Measurements from ENCODE around the gene CSF2.
"Not testable (repeated sequence)": the region's sequence is repeated elsewhere in the genome, so short reads cannot be mapped to it uniquely, and the experiment has no call there.

The CSF2 gene

GRCh38 chr5:132087176-132087575, 13.6 kb downstream of the CSF2 start:
- no peak for DNase-seq (ENCODE audit: low read depth in 2 of 2)

- no peak for DNase-seq (ENCODE audit: low read depth in 2 of 2)
These were observed 14.1 kb downstream of the CSF2 start for GRCh38 chr5:132087661-132088060.

- no peak for DNase-seq (ENCODE audit: low read depth in 2 of 2)
These were observed 15.8 kb downstream of the CSF2 start for GRCh38 chr5:132089363-132089762.

GRCh38 chr5:132090107-132090506, 16.5 kb downstream of the CSF2 start:
- DNase-seq (ENCODE audit: low read depth in 2 of 2), result no peak

GRCh38 chr5:132093271-132093670, 19.7 kb downstream of the CSF2 start:
- DNase-seq (ENCODE audit: low read depth in 2 of 2), result no peak

- DNase-seq (ENCODE audit: low read depth in 2 of 2), result no peak
These were observed 20.9 kb downstream of the CSF2 start for GRCh38 chr5:132094393-132095076.

- no peak for DNase-seq (ENCODE audit: low read depth in 2 of 2)
These were observed 21.5 kb downstream of the CSF2 start for GRCh38 chr5:132095077-132095410.

GRCh38 chr5:132095424-132095972, 21.9 kb downstream of the CSF2 start:
- DNase-seq (ENCODE audit: low read depth in 2 of 2), result no peak

- DNase-seq (ENCODE audit: low read depth in 2 of 2), result no peak
These were observed 23.3 kb downstream of the CSF2 start for GRCh38 chr5:132096904-132097303.

- DNase-seq (ENCODE audit: low read depth in 2 of 2), result no peak
These were observed 24.6 kb downstream of the CSF2 start for GRCh38 chr5:132098151-132098594.

GRCh38 chr5:132098621-132099020, 25.0 kb downstream of the CSF2 start:
- no peak for DNase-seq (ENCODE audit: low read depth in 2 of 2)

- peak; percentile 49 to 66 for DNase-seq (ENCODE audit: low read depth in 2 of 2)
These were observed 25.6 kb downstream of the CSF2 start for GRCh38 chr5:132099076-132099748.

- DNase-seq (ENCODE audit: low read depth in 2 of 2), result no peak
These were observed 26.3 kb downstream of the CSF2 start for GRCh38 chr5:132099905-132100304.

GRCh38 chr5:132100672-132101261, 27.2 kb downstream of the CSF2 start:
- no peak for DNase-seq (ENCODE audit: low read depth in 2 of 2)

- DNase-seq (ENCODE audit: low read depth in 2 of 2), result no peak
These were observed 27.8 kb downstream of the CSF2 start for GRCh38 chr5:132101385-132101880.

GRCh38 chr5:132102101-132102701, 28.6 kb downstream of the CSF2 start:
- DNase-seq (ENCODE audit: low read depth in 2 of 2), result no peak

GRCh38 chr5:132102944-132103331, 29.3 kb downstream of the CSF2 start:
- no peak for DNase-seq (ENCODE audit: low read depth in 2 of 2)

- DNase-seq (ENCODE audit: low read depth in 2 of 2), result peak; percentile 48 to 74
These were observed 29.9 kb downstream of the CSF2 start for GRCh38 chr5:132103332-132103951.

- DNase-seq (ENCODE audit: low read depth in 2 of 2), result no peak
These were observed 30.4 kb downstream of the CSF2 start for GRCh38 chr5:132103969-132104391.

- DNase-seq (ENCODE audit: low read depth in 2 of 2), result no peak
These were observed 31.0 kb downstream of the CSF2 start for GRCh38 chr5:132104556-132104955.

GRCh38 chr5:132105688-132106087, 32.1 kb downstream of the CSF2 start:
- DNase-seq (ENCODE audit: low read depth in 2 of 2), result no peak

GRCh38 chr5:132108495-132108894, 34.9 kb downstream of the CSF2 start:
- DNase-seq (ENCODE audit: low read depth in 2 of 2), result not testable (repeated sequence)
